ENCODE results near the gene HAUS3.

- no peak for TF ChIP-seq CTCF (conservative IDR thresholded peaks at IDR 0.05; ENCODE audit: low read depth in 2 of 2)
- no peak for TF ChIP-seq EZH2 (IDR thresholded peaks at IDR 0.05; ENCODE audit: low read depth, unreplicated experiment)
Measured at GRCh38 chr4:2272828-2273120, 30.9 kb upstream of the HAUS3 start.
